Colonic mucosa (tissue), 4 donors: ENCODE data around the gene INSYN1. TPM values are rescaled to one million over a fixed set of nuclear protein-coding genes. Genes with fewer than 3 reads are reported as not detected.

Experiments
- DNase-seq: peaks from one replicate; pipeline ENCODE4 v3.0.0-alpha.2; 2020
- H3K27ac ChIP-seq: fragments of 200-600 bp; one replicate; pipeline ENCODE4 v1.8.0; 2021
- H3K27me3 ChIP-seq: fragments of 200-600 bp; one replicate; pipeline ENCODE4 v1.8.0; 2021
- H3K36me3 ChIP-seq: fragments of 200-600 bp; one replicate; pipeline ENCODE4 v1.8.0; 2021
- H3K4me1 ChIP-seq: fragments of 200-600 bp; one replicate; pipeline ENCODE4 v1.8.0; 2021; ENCODE audit warnings: mild to moderate bottlenecking
- H3K4me3 ChIP-seq: fragments of 200-600 bp; one replicate; pipeline ENCODE4 v1.8.0; 2021
- H3K9ac ChIP-seq, 2 donors: one replicate each; pipeline ENCODE4 v1.7.0; 2013; ENCODE audit warnings: control low read depth in 2 of 2, low read depth in 2 of 2, low read length in 2 of 2
- H3K9me3 ChIP-seq: fragments of 200-600 bp; one replicate; pipeline ENCODE4 v1.8.0; 2021
- CTCF ChIP-seq: fragments of 200-600 bp; IDR thresholded peaks from one replicate; pipeline ENCODE4 v1.8.0; 2022; ENCODE audit warnings: antibody characterized with exemption, mild to moderate bottlenecking
- intact Hi-C: fragments of 100-400 bp; cut with DNase I; formaldehyde crosslinking; loops from one replicate; pipeline ENCODE4 v1.14.1; 2022
- total RNA-seq, 2 donors: library from RNA; stranded (reverse); fragmentation: NEBNext Ultra II Directional in 1 of 2; extraction: Animal tissue kit (Norgen Biotek cat#: 25700) in 1 of 2; gene quantifications; one replicate each; pipeline ENCODE4 v1.2.1, GENCODE V29; 2021
- donor health status: healthy.
- donor health status: DM: no; HTN: no; CAD: no.
- donor health status: DM: no; HTN: no; CAD: no.

The INSYN1 gene
- total RNA-seq, 2 donors from 2014 or later: 0.32 to 0.58 TPM

- intact Hi-C loops: no loop called here
- no peak for DNase-seq
- Histone ChIP-seq H3K4me3 (no peak overlapping the region), H3K27me3 (no peaks in the 10 kb centered on the region), H3K27ac (no peak overlapping the region), H3K36me3 (no peaks in the 10 kb centered on the region), H3K4me1 (no peaks in the 10 kb centered on the region), H3K9ac (no peak overlapping the region), H3K9me3 (no peaks in the 10 kb centered on the region)
- no peak for TF ChIP-seq CTCF
These were observed 29.3 kb upstream of the INSYN1 start for GRCh38 chr15:73782344-73782959.

- intact Hi-C loops: no loop called here
- H3K9me3 ChIP-seq: no peaks in the 10 kb centered on the region
- H3K4me3 ChIP-seq: no peak overlapping the region
- H3K27ac ChIP-seq: no peak overlapping the region
- no peak overlapping the region for H3K9ac ChIP-seq
- H3K36me3 ChIP-seq: no peaks in the 10 kb centered on the region
- no peaks in the 10 kb centered on the region for H3K4me1 ChIP-seq
- no peak for TF ChIP-seq CTCF
- no peaks in the 10 kb centered on the region for H3K27me3 ChIP-seq
- no peak for DNase-seq
These were observed 28.1 kb upstream of the INSYN1 start for GRCh38 chr15:73781038-73781925.

GRCh38 chr15:73779974-73780373 lies 26.8 kb upstream of the INSYN1 start:
- Histone ChIP-seq H3K4me1 (no peaks in the 10 kb centered on the region), H3K27me3 (no peaks in the 10 kb centered on the region), H3K9ac (no peak overlapping the region), H3K27ac (no peak overlapping the region), H3K4me3 (no peak overlapping the region), H3K9me3 (no peaks in the 10 kb centered on the region), H3K36me3 (no peaks in the 10 kb centered on the region)
- no peak for DNase-seq
- TF ChIP-seq CTCF: no peak
- intact Hi-C loops: no loop called here

GRCh38 chr15:73777741-73778140 lies 24.6 kb upstream of the INSYN1 start:
- intact Hi-C loops: no loop called here
- no peak for DNase-seq
- Histone ChIP-seq H3K27me3 (no peaks in the 10 kb centered on the region), H3K36me3 (no peaks in the 10 kb centered on the region), H3K27ac (no peak overlapping the region), H3K9ac (no peak overlapping the region), H3K4me1 (no peaks in the 10 kb centered on the region), H3K9me3 (no peaks in the 10 kb centered on the region), H3K4me3 (no peak overlapping the region)
- TF ChIP-seq CTCF: no peak

- H3K36me3 ChIP-seq: no peaks in the 10 kb centered on the region
- no peak overlapping the region for H3K9ac ChIP-seq
- H3K27ac ChIP-seq: no peak overlapping the region
- H3K9me3 ChIP-seq: no peaks in the 10 kb centered on the region
- DNase-seq: no peak
- H3K4me3 ChIP-seq: no peak overlapping the region
- H3K27me3 ChIP-seq: no peaks in the 10 kb centered on the region
- TF ChIP-seq CTCF: no peak
- no peaks in the 10 kb centered on the region for H3K4me1 ChIP-seq
- intact Hi-C loops: no loop called here
These were observed 20.3 kb upstream of the INSYN1 start for GRCh38 chr15:73773428-73773827.
